DND-41 (cell line): ENCODE measurements around the gene RNASET2.

Source experiments
- ATAC-seq: fragments of 200-7000 bp; cut with Tn5 transposase; 3 replicates; pipeline ENCODE4 v1.9.1; 2021; ENCODE audit warnings: low read depth; ENCODE audit not compliant: insufficient read depth
- DNase-seq: peaks from one replicate; pipeline ENCODE4 v3.0.0-alpha.2; 2020
- H2AFZ ChIP-seq: 2 replicates; pipeline ENCODE4 v1.6.0; 2012; ENCODE audit warnings: low read depth, low read length
- H3K27ac ChIP-seq: 2 replicates; pipeline ENCODE4 v1.5.1; 2012; ENCODE audit warnings: low read length, inconsistent platforms
- H3K27me3 ChIP-seq: fragments of 200-600 bp; sonication (generic); 2 replicates; pipeline ENCODE4 v1.6.0; 2012; ENCODE audit warnings: low read length, mild to moderate bottlenecking, inconsistent platforms; ENCODE audit not compliant: insufficient read depth, poor library complexity
- H3K36me3 ChIP-seq: 2 replicates; pipeline ENCODE4 v1.5.1; 2012; ENCODE audit warnings: low read length, inconsistent platforms; ENCODE audit not compliant: insufficient read depth
- H3K4me1 ChIP-seq: 2 replicates; pipeline ENCODE4 v1.5.1; 2012; ENCODE audit warnings: mild to moderate bottlenecking, low read length; ENCODE audit not compliant: insufficient read depth
- H3K4me2 ChIP-seq: 2 replicates; pipeline ENCODE4 v1.6.0; 2012; ENCODE audit warnings: mild to moderate bottlenecking, moderate library complexity, low read length, inconsistent platforms; ENCODE audit not compliant: insufficient read depth
- H3K4me3 ChIP-seq, 2 experiments: fragments of 200-600 bp in 1 of 2; shearing (Covaris generic) in 1 of 2; 2 replicates each; pipeline ENCODE4 v1.5.1; 2012 to 2016; ENCODE audit warnings: inconsistent platforms in 2 of 2, low read length in 2 of 2, mild to moderate bottlenecking in 2 of 2, low read depth in 1 of 2, moderate library complexity in 1 of 2
- H3K79me2 ChIP-seq: 2 replicates; pipeline ENCODE4 v1.6.0; 2012; ENCODE audit warnings: low read length, inconsistent platforms; ENCODE audit not compliant: insufficient read depth
- H3K9ac ChIP-seq: 2 replicates; pipeline ENCODE4 v1.6.0; 2012; ENCODE audit warnings: low read depth, mild to moderate bottlenecking, inconsistent platforms, low read length, moderate library complexity
- H3K9me3 ChIP-seq: 2 replicates; pipeline ENCODE4 v1.5.1; 2012; ENCODE audit warnings: low read length, moderate library complexity, mild to moderate bottlenecking, inconsistent platforms; ENCODE audit not compliant: insufficient read depth, severe bottlenecking
- H4K20me1 ChIP-seq: 2 replicates; pipeline ENCODE4 v1.6.0; 2012; ENCODE audit warnings: low read length; ENCODE audit not compliant: insufficient read depth
- CTCF ChIP-seq: IDR thresholded peaks from 2 replicates; pipeline ENCODE4 v1.5.1; 2012; ENCODE audit warnings: borderline replicate concordance, low read length, moderate library complexity, mild to moderate bottlenecking; ENCODE audit not compliant: poor library complexity, severe bottlenecking; ENCODE audit errors: extremely low read depth
- EZH2 ChIP-seq: IDR thresholded peaks from 3 replicates; pipeline ENCODE4 v1.6.1; 2012; ENCODE audit warnings: borderline replicate concordance, low read depth, mild to moderate bottlenecking, moderate library complexity, low read length, inconsistent platforms; ENCODE audit not compliant: severe bottlenecking

The RNASET2 gene

GRCh38 chr6:166907871-166908806 lies 48.2 kb downstream of the RNASET2 start:
- Histone ChIP-seq H2AFZ (no peak overlapping the region), H3K9me3 (no peaks in the 10 kb centered on the region), H3K79me2 (no peaks in the 10 kb centered on the region), H3K4me1 (peaks cover 5% of the 10 kb centered on the region; the same call in 1 of the 2 replicates), H3K27ac (no peak overlapping the region), H3K4me3 (no peak overlapping the region), H4K20me1 (no peaks in the 10 kb centered on the region; the same call in 1 of the 2 replicates), H3K27me3 (no peaks in the 10 kb centered on the region), H3K36me3 (no peaks in the 10 kb centered on the region), H3K4me2 (no peak overlapping the region), H3K9ac (no peak overlapping the region)
- no peak for DNase-seq
- 0 out of 3 replicates have a peak, but pooled peaks have one; percentile 12 for ATAC-seq
- TF ChIP-seq CTCF = no peak
- TF ChIP-seq EZH2 = no peak

- H4K20me1 ChIP-seq = no peaks in the 10 kb centered on the region; the same call in 1 of the 2 replicates
- DNase-seq = peak; percentile 15
- TF ChIP-seq CTCF = no peak
- no peak for TF ChIP-seq EZH2
- H3K4me3 ChIP-seq = no peak overlapping the region
- no peaks in the 10 kb centered on the region for H3K79me2 ChIP-seq
- no peaks in the 10 kb centered on the region for H3K36me3 ChIP-seq
- no peak overlapping the region for H3K27ac ChIP-seq
- no peak overlapping the region for H2AFZ ChIP-seq
- no peak overlapping the region for H3K9ac ChIP-seq
- peak; percentile 70 for ATAC-seq
- H3K27me3 ChIP-seq = no peaks in the 10 kb centered on the region
- peaks cover 5% of the 10 kb centered on the region; the same call in 1 of the 2 replicates for H3K4me1 ChIP-seq
- no peak overlapping the region for H3K4me2 ChIP-seq
- no peaks in the 10 kb centered on the region for H3K9me3 ChIP-seq
These were observed 48.9 kb downstream of the RNASET2 start for GRCh38 chr6:166907373-166907841.

- H3K4me2 ChIP-seq = no peak overlapping the region
- TF ChIP-seq EZH2 (no peak), CTCF (no peak)
These were observed 49.8 kb downstream of the RNASET2 start for GRCh38 chr6:166906376-166907044.

More at GRCh38 chr6:166906376-166907044, 49.8 kb downstream of the RNASET2 start:
- peaks cover 5% of the 10 kb centered on the region; the same call in 1 of the 2 replicates for H3K4me1 ChIP-seq
- H2AFZ ChIP-seq = no peak overlapping the region
- H3K9me3 ChIP-seq = no peaks in the 10 kb centered on the region
- H3K79me2 ChIP-seq = no peaks in the 10 kb centered on the region
- H3K4me3 ChIP-seq = no peak overlapping the region
- H3K27ac ChIP-seq = no peak overlapping the region
- no peak overlapping the region for H3K9ac ChIP-seq
- H4K20me1 ChIP-seq = no peaks in the 10 kb centered on the region; the same call in 1 of the 2 replicates
- DNase-seq (no peak), ATAC-seq (no peak)
- H3K36me3 ChIP-seq = no peaks in the 10 kb centered on the region
- H3K27me3 ChIP-seq = no peaks in the 10 kb centered on the region
